Measurements from ENCODE around the gene HS3ST5. TPM values are rescaled to one million over a fixed set of nuclear protein-coding genes. Genes with fewer than 3 reads are reported as not detected.
"Not testable (repeated sequence)": the region's sequence is repeated elsewhere in the genome, so short reads cannot be mapped to it uniquely, and the experiment has no call there.

Gene HS3ST5
- total RNA-seq, 4 donors from 2014 or later = not detected

GRCh38 chr6:114039841-114040240, 303.0 kb downstream of the HS3ST5 start:
- Histone ChIP-seq H3K4me3 (no peak overlapping the region), H3K27me3 (no peaks in the 10 kb centered on the region), H3K9me3 (no peaks in the 10 kb centered on the region), H3K36me3 (no peaks in the 10 kb centered on the region), H3K4me1 (no peaks in the 10 kb centered on the region), H3K27ac (no peak overlapping the region)
- DNase-seq (ENCODE audit: low spot score in 2 of 2) = no peak
- TF ChIP-seq POLR2AphosphoS5 (IDR thresholded peaks at IDR 0.05) (no peak), EP300 (IDR thresholded peaks at IDR 0.05) (no peak), CTCF (IDR thresholded peaks at IDR 0.05) (no peak), POLR2A (IDR thresholded peaks at IDR 0.05) (no peak)
- WGBS = 97% methylated on average over 2 of the region's 2 CpGs

GRCh38 chr6:114033606-114034005, 309.2 kb downstream of the HS3ST5 start:
- H3K9me3 ChIP-seq = no peaks in the 10 kb centered on the region
- H3K36me3 ChIP-seq = no peaks in the 10 kb centered on the region
- H3K27ac ChIP-seq = no peak overlapping the region
- no peaks in the 10 kb centered on the region for H3K4me1 ChIP-seq
- no peaks in the 10 kb centered on the region for H3K27me3 ChIP-seq
- TF ChIP-seq POLR2A (IDR thresholded peaks at IDR 0.05) (no peak), POLR2AphosphoS5 (IDR thresholded peaks at IDR 0.05) (no peak)
- no peak for DNase-seq (ENCODE audit: low spot score in 2 of 2)
- no peak overlapping the region for H3K4me3 ChIP-seq

- 29% methylated on average over 3 of the region's 3 CpGs for WGBS
- no peak overlapping the region for H3K4me3 ChIP-seq
- H3K27me3 ChIP-seq = no peaks in the 10 kb centered on the region
- no peaks in the 10 kb centered on the region for H3K4me1 ChIP-seq
- no peaks in the 10 kb centered on the region for H3K9me3 ChIP-seq
- no peaks in the 10 kb centered on the region for H3K36me3 ChIP-seq
- TF ChIP-seq CTCF (IDR thresholded peaks at IDR 0.05) (no peak), POLR2A (IDR thresholded peaks at IDR 0.05) (no peak), EP300 (IDR thresholded peaks at IDR 0.05) (no peak), POLR2AphosphoS5 (IDR thresholded peaks at IDR 0.05) (no peak)
- H3K27ac ChIP-seq = no peak overlapping the region
- no peak for DNase-seq (ENCODE audit: low spot score in 2 of 2)
Measured at GRCh38 chr6:114032721-114033120, 310.1 kb downstream of the HS3ST5 start.

GRCh38 chr6:114030767-114031166, 312.1 kb downstream of the HS3ST5 start:
- H3K27me3 ChIP-seq = no peaks in the 10 kb centered on the region
- no peaks in the 10 kb centered on the region for H3K9me3 ChIP-seq
- H3K27ac ChIP-seq = no peak overlapping the region
- no peaks in the 10 kb centered on the region for H3K36me3 ChIP-seq
- H3K4me1 ChIP-seq = no peaks in the 10 kb centered on the region
- H3K4me3 ChIP-seq = no peak overlapping the region
- 82% methylated on average over 6 of the region's 6 CpGs for WGBS
- no peak for DNase-seq (ENCODE audit: low spot score in 2 of 2)
- TF ChIP-seq POLR2A (IDR thresholded peaks at IDR 0.05) (no peak), CTCF (IDR thresholded peaks at IDR 0.05) (no peak), POLR2AphosphoS5 (IDR thresholded peaks at IDR 0.05) (no peak), EP300 (IDR thresholded peaks at IDR 0.05) (no peak)

GRCh38 chr6:114024746-114025145, 318.1 kb downstream of the HS3ST5 start:
- Histone ChIP-seq H3K4me3 (no peak overlapping the region), H3K27ac (no peak overlapping the region), H3K4me1 (no peaks in the 10 kb centered on the region), H3K27me3 (no peaks in the 10 kb centered on the region), H3K9me3 (peaks cover 4% of the 10 kb centered on the region), H3K36me3 (no peaks in the 10 kb centered on the region)
- WGBS = 84% methylated on average over 6 of the region's 6 CpGs
- no peak for DNase-seq (ENCODE audit: low spot score in 2 of 2)
- TF ChIP-seq CTCF (IDR thresholded peaks at IDR 0.05) = no peak
- TF ChIP-seq POLR2A (IDR thresholded peaks at IDR 0.05) = no peak
- no peak for TF ChIP-seq EP300 (IDR thresholded peaks at IDR 0.05)
- no peak for TF ChIP-seq POLR2AphosphoS5 (IDR thresholded peaks at IDR 0.05)

GRCh38 chr6:114020196-114020595, 322.6 kb downstream of the HS3ST5 start:
- DNase-seq (ENCODE audit: low spot score in 2 of 2) = no peak
- 95% methylated on average over 15 of the region's 15 CpGs for WGBS
- Histone ChIP-seq H3K27ac (no peak overlapping the region), H3K4me1 (no peaks in the 10 kb centered on the region), H3K36me3 (no peaks in the 10 kb centered on the region), H3K9me3 (peaks cover 4% of the 10 kb centered on the region), H3K27me3 (no peaks in the 10 kb centered on the region), H3K4me3 (no peak overlapping the region)
- TF ChIP-seq EP300 (IDR thresholded peaks at IDR 0.05) (no peak), POLR2A (IDR thresholded peaks at IDR 0.05) (no peak), POLR2AphosphoS5 (IDR thresholded peaks at IDR 0.05) (no peak), CTCF (IDR thresholded peaks at IDR 0.05) (no peak)

GRCh38 chr6:114017146-114017545, 325.7 kb downstream of the HS3ST5 start:
- not testable (repeated sequence) for DNase-seq (ENCODE audit: low spot score in 2 of 2); H3K4me3 ChIP-seq; H3K36me3 ChIP-seq; H3K27me3 ChIP-seq; H3K9me3 ChIP-seq; H3K27ac ChIP-seq; H3K4me1 ChIP-seq
- WGBS = 88% methylated on average over 6 of the region's 6 CpGs

GRCh38 chr6:114014106-114014505, 328.7 kb downstream of the HS3ST5 start:
- not testable (repeated sequence) for H3K4me3 ChIP-seq; H3K27me3 ChIP-seq; DNase-seq (ENCODE audit: low spot score in 2 of 2); H3K36me3 ChIP-seq; H3K4me1 ChIP-seq; H3K9me3 ChIP-seq; H3K27ac ChIP-seq
- WGBS = 59% methylated on average over 2 of the region's 2 CpGs

- not testable (repeated sequence) for H3K27ac ChIP-seq; DNase-seq (ENCODE audit: low spot score in 2 of 2); H3K4me1 ChIP-seq; H3K27me3 ChIP-seq; H3K36me3 ChIP-seq; H3K4me3 ChIP-seq; H3K9me3 ChIP-seq
- WGBS = 65% methylated on average over 7 of the region's 7 CpGs
Measured at GRCh38 chr6:114011486-114011885, 331.3 kb downstream of the HS3ST5 start.

Data from suprapubic skin (tissue), 4 donors.